KOPT-K1 (cell line): ENCODE data around the gene ARFGAP2.
"Not testable (repeated sequence)": the region's sequence is repeated elsewhere in the genome, so short reads cannot be mapped to it uniquely, and the experiment has no call there.

Experiments used
- H3K27ac ChIP-seq: fragments of 200-600 bp; sonication (generic); 2 replicates; pipeline ENCODE4 v1.5.1; 2016; ENCODE audit warnings: antibody characterized with exemption, mild to moderate bottlenecking, low read depth, low read length; ENCODE audit not compliant: poor library complexity, severe bottlenecking
- H3K36me3 ChIP-seq: fragments of 200-600 bp; sonication (generic); 2 replicates; pipeline ENCODE4 v1.5.1; 2017; ENCODE audit warnings: antibody characterized with exemption, mild to moderate bottlenecking, low read length, moderate library complexity; ENCODE audit not compliant: insufficient read depth
- H3K9me3 ChIP-seq: fragments of 200-600 bp; sonication (generic); 2 replicates; pipeline ENCODE4 v1.5.1; 2017; ENCODE audit warnings: antibody characterized with exemption, low read length, mild to moderate bottlenecking; ENCODE audit not compliant: insufficient read depth, poor library complexity, severe bottlenecking

ARFGAP2 gene

DNA sequence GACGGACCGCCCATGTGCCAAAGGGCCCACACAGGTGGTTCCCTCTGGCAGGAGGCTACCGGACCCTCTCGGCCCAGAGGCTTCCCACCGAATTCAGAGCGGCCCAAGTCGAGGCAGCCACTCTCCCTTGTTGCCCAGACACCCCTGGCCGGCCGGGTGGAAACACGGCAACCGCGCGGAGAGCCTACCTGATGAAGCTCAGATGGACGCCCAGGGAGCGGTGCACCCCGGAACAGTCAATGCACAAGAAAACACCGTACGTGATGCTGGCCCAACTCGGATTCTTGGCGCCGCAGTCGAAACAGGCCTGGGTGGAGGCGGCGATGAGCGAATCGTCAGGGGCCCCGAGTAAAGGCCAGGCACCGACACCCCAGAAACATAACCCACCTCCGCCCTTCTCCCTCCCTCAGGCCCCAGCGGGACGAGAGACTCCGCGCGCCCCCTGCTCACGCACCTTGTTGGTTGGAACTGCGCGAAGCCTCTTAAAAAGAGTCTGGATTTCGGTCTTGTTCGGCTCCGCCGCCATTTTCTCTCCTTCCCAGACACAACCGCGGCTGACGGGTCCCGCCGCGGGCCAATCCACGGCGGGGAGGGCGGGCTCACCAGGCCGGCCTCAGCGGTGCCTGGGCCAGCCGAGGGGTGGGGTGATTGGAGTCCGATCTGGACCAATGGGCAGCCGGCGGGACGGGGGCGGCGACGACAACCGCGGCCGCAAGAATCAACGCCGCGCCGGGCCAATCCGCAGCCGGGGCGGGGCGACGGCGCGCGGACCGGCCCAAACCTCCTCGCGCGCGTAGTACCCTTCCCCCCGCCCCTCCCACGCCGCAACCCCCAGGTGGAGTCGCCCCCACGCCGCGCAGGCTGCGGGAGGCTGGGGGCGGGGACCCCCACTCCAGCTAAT, at the start of gene ARFGAP2:
ARFGAP2 (minus strand) TSS at position 552 of the 901 bp plus-strand sequence; CDS start at position 526, 26 bp downstream.
- H3K27ac ChIP-seq: peak within 1 kb of the TSS; percentile 92
- H3K36me3 ChIP-seq: peaks cover 35% of the 10 kb centered on the region
- H3K9me3 ChIP-seq: no peaks in the 10 kb centered on the region

DNA sequence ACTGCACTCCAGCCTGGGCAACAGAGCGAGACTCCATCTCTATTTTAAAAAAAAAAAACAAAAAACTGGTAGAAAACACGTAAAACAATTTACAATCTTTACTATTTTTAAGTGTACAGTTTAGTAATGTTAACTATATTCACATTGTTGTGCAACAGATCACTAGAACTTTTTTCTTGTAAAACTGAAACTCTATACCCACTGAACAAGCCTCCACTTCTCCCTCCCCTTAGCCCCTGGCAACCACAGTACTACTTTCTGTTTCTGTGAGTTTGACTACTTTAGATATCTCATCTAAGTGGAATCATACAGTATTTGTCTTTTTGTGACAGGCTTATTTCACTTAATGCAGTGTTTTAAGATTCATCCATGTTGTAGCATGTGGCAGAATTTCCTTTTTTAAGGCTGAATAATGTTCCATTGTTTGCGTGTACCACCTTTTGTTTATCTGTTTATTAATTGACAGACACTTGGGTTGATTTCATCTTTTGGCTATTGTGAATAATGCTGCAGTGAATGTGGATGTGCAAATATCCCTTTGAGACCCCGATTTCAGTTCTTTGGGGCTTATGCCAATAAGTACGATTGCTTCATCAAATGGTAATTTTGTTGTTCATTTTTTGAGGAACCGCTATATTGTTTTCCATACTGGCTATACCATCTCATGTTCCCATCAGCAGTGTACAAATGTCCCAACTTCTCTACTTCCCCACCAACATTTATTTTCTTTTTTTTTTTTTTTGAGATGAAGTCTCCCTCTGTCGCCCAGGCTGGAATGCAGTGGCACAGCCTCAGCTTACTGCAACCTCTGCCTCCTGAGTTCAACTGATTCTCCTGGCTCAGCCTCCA, 49.1 kb upstream of the ARFGAP2 start:
- H3K9me3 ChIP-seq: no peaks in the 10 kb centered on the region
- H3K36me3 ChIP-seq: peaks cover 80% of the 10 kb centered on the region
- H3K27ac ChIP-seq: no peak overlapping the region

- H3K9me3 ChIP-seq: no peaks in the 10 kb centered on the region
- peaks cover 76% of the 10 kb centered on the region for H3K36me3 ChIP-seq
- H3K27ac ChIP-seq: no peak overlapping the region
Measured at GRCh38 chr11:47222696-47223095, 46.0 kb upstream of the ARFGAP2 start.

DNA sequence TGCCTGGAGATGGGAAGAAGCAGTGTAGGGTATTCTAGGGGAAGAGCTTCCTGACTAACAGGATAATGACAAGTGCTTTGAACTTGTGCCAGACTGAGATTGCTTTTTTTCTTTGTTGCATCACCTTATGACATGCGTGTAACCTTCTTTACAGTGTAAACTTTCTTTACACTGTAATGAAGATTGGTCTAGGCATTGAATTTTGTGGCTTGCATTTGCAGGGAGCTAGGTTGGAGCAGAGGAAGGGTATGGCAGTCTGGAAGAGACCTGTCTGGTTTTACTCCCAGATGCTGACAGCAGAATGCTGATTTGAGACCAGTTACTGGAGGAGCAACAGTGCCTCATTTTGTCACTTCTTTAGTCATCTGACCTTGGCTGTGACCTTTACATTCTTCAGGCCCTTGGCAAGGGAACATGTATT, 43.7 kb upstream of the ARFGAP2 start:
- peaks cover 62% of the 10 kb centered on the region for H3K36me3 ChIP-seq
- no peak overlapping the region for H3K27ac ChIP-seq
- no peaks in the 10 kb centered on the region for H3K9me3 ChIP-seq

- Histone ChIP-seq H3K27ac (peak overlapping the region; percentile 96), H3K9me3 (no peaks in the 10 kb centered on the region), H3K36me3 (peaks cover 37% of the 10 kb centered on the region)
Measured at GRCh38 chr11:47216121-47216798, 39.6 kb upstream of the ARFGAP2 start.

DNA sequence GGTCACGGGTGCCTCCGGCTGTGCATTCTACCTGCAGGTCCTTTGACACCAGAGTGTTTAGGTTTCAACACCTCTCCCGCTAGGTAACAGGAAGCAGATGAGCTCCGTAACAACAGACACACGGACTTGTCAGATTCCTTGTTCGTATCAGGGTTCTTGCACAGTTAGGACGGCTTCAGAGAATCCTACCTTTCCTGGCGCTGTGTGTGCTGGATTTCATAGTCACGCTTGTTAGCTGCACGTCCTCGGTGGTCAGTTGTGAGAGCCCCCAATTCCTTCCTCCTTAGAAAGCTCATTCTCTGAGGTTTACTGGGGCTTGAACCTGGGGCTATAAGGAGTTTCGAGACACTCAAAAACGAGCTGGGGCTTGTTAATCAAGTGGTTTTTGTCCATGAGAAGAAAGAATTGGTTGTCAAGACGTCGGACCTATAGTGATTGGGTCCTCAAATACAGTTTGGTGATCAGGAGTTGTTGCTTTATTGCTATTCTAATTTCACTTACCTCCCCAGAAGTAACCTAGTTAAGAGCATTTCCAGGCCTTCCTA, 38.8 kb upstream of the ARFGAP2 start:
- H3K9me3 ChIP-seq: no peaks in the 10 kb centered on the region
- peak overlapping the region; percentile 96 for H3K27ac ChIP-seq
- H3K36me3 ChIP-seq: peaks cover 33% of the 10 kb centered on the region

DNA sequence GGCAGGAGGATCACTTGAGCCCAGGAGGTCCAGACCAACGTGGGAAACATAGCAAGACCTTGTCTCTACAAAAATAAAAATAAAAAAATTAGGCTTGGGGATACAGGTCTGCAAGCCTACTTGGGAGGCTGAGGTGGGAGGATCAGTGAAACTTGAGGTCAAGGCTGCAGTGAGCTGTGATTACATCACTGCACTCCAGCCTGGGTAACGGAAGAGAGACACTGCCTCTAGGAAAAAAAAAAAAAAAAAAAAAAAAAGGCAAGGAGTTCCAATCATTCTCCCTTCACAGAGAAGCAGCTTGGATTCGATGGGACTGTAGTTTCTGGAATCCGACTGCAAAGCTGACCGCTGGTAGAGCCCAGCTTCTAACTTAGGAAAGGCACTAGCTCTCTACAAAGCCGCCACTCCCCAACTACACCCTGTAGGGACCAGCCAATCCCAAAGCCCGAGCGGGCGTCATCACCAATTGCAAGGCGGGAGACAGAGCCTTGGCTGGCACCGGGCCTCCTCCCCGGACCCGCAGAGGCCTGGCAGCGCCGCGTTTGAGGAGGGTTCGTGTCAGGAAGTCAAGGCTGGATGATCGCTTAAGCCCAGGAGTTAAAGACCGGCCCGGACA, 37.4 kb upstream of the ARFGAP2 start:
- peaks cover 19% of the 10 kb centered on the region for H3K36me3 ChIP-seq
- H3K9me3 ChIP-seq: no peaks in the 10 kb centered on the region
- peak overlapping the region; percentile 96 for H3K27ac ChIP-seq

DNA sequence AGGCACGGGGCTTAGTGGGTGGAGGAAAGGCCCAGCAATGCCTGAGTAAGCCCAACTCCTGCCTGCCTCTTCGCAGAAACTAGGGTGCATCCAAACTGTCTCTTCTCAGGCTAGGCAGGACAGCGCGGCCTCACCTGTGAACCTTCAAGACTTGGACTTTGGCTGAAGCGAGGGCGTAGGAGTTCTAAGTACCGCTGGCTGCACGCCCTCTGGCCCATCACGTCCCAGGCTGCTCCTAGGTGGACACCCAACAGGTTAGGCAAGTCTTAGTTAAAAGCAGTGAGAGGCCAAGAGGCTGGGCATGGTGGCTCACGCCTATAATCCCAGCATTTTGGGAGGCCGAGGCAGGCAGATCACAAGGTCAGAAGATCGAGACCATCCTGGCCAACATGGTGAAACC, 36.3 kb upstream of the ARFGAP2 start:
- H3K27ac ChIP-seq: no peak overlapping the region
- H3K36me3 ChIP-seq: peaks cover 12% of the 10 kb centered on the region
- H3K9me3 ChIP-seq: no peaks in the 10 kb centered on the region

GRCh38 chr11:47208628-47209027, 31.9 kb upstream of the ARFGAP2 start:
- no peaks in the 10 kb centered on the region for H3K9me3 ChIP-seq
- H3K27ac ChIP-seq: no peak overlapping the region
- no peaks in the 10 kb centered on the region for H3K36me3 ChIP-seq

- not testable (repeated sequence) for H3K36me3 ChIP-seq, H3K9me3 ChIP-seq, H3K27ac ChIP-seq
Measured at GRCh38 chr11:47208008-47208552, 31.4 kb upstream of the ARFGAP2 start.

GRCh38 chr11:47207459-47207858, 30.8 kb upstream of the ARFGAP2 start:
- Histone ChIP-seq H3K9me3 (no peaks in the 10 kb centered on the region), H3K36me3 (no peaks in the 10 kb centered on the region), H3K27ac (no peak overlapping the region)

GRCh38 chr11:47206577-47206976, 29.9 kb upstream of the ARFGAP2 start:
- not testable (repeated sequence) for H3K9me3 ChIP-seq, H3K27ac ChIP-seq, H3K36me3 ChIP-seq

GRCh38 chr11:47204637-47204989, 27.9 kb upstream of the ARFGAP2 start:
- no peaks in the 10 kb centered on the region for H3K36me3 ChIP-seq
- no peak overlapping the region for H3K27ac ChIP-seq
- H3K9me3 ChIP-seq: no peaks in the 10 kb centered on the region

GRCh38 chr11:47202576-47202975, 25.9 kb upstream of the ARFGAP2 start:
- H3K27ac ChIP-seq: no peak overlapping the region
- no peaks in the 10 kb centered on the region for H3K36me3 ChIP-seq
- no peaks in the 10 kb centered on the region for H3K9me3 ChIP-seq
